K562 (cell line): Measurements from ENCODE around the gene DNAH5. TPM values are rescaled to one million over a fixed set of nuclear protein-coding genes. Genes with fewer than 3 reads are reported as not detected.
A peak's percentile ranks its signal among the peaks of the same experiment; 100 is the strongest.

Experiments used
- ATAC-seq: fragments of 200-7000 bp; cut with Tn5 transposase; 3 replicates; pipeline ENCODE4 v1.9.1; 2020; ENCODE audit warnings: moderate library complexity
- BruUV-seq: library from RNA; stranded (reverse); fragments of 400-500 nt; replicated peaks from 2 replicates; lab custom pipeline; 2021; lab: Mats Ljungman, UMichigan
- CTCF ChIA-PET: fragments of 300-600 bp; formaldehyde crosslinking; extraction: SDS; loops from one replicate; lab custom pipeline; 2021; ENCODE audit warnings: low intra/inter-chr PET ratio; lab: Yijun Ruan, JAX
- POLR2A ChIA-PET: fragments of 300-600, 350-650 bp; sonication (Branson Sonifier 250); formaldehyde crosslinking; extraction: SDS; loops from one replicate; lab custom pipeline; 2021; ENCODE audit warnings: antibody characterized with exemption, inconsistent platforms; lab: Yijun Ruan, JAX
- DNase-seq, 4 experiments: peaks; one replicate each; pipeline versions ENCODE4 v3.0.0 to v3.0.0-alpha.2; 2011 to 2018; ENCODE audit warnings: low spot score in 3 of 4, mixed read lengths in 3 of 4; ENCODE audit errors: extremely low read depth in 1 of 4
- FAIRE-seq: peaks from 2 replicates; lab custom pipeline; 2011; peaks lifted over from hg19 to GRCh38; lab: Jason Lieb, UNC
- H2AFZ ChIP-seq: 2 replicates; pipeline ENCODE4 v1.6.0; 2011; ENCODE audit warnings: low read depth, low read length, control low read depth, inconsistent platforms
- H3K27ac ChIP-seq: fragments of 200-600 bp; 3 replicates; pipeline ENCODE4 v1.8.0; 2011; ENCODE audit warnings: low read depth, mild to moderate bottlenecking, control low read depth, inconsistent platforms, low read length, moderate library complexity, mixed read lengths; ENCODE audit errors: extremely low read depth
- H3K27me3 ChIP-seq, 2 experiments: fragments of 300-600 bp in 1 of 2; 2 replicates in 1 of 2; 3 replicates in 1 of 2; pipeline versions ENCODE4 v1.6.0 to v1.8.0; 2011; ENCODE audit warnings: inconsistent platforms in 2 of 2, low read length in 2 of 2, mild to moderate bottlenecking in 1 of 2, mixed read lengths in 1 of 2, moderate library complexity in 1 of 2; ENCODE audit not compliant: control insufficient read depth in 2 of 2, insufficient read depth in 2 of 2
- H3K36me3 ChIP-seq: fragments of 300-600 bp; 3 replicates; pipeline ENCODE4 v1.8.0; 2011; ENCODE audit warnings: mild to moderate bottlenecking, low read length, inconsistent platforms; ENCODE audit not compliant: control insufficient read depth, insufficient read depth
- H3K4me1 ChIP-seq, 2 experiments: fragments of 200-600 bp in 1 of 2; replicated peaks in 1 of 2; 2 replicates in 1 of 2; 3 replicates in 1 of 2; pipeline versions ENCODE4 v1.5.1 to v1.8.0; 2011; ENCODE audit warnings: inconsistent platforms in 2 of 2, low read length in 2 of 2, mild to moderate bottlenecking in 1 of 2, mixed read lengths in 1 of 2, moderate library complexity in 1 of 2; ENCODE audit not compliant: control insufficient read depth in 2 of 2, insufficient read depth in 2 of 2
- H3K4me2 ChIP-seq: 2 replicates; pipeline ENCODE4 v1.6.1; 2011; ENCODE audit warnings: low read length, control low read depth, inconsistent platforms, mixed read lengths; ENCODE audit not compliant: insufficient read depth
- H3K4me3 ChIP-seq: fragments of 200-600 bp; sonication (generic), shearing (Covaris generic); 2 replicates; pipeline ENCODE4 v1.5.1; 2016; ENCODE audit warnings: control low read depth, inconsistent platforms
- H3K79me2 ChIP-seq: fragments of 200-600 bp; 3 replicates; pipeline ENCODE4 v1.8.0; 2011; ENCODE audit warnings: low read length, inconsistent platforms; ENCODE audit not compliant: control insufficient read depth, insufficient read depth
- H3K9ac ChIP-seq, 2 experiments: 2 replicates each; pipeline versions ENCODE4 v1.6.0 to v1.6.1; 2011; ENCODE audit warnings: low read depth in 2 of 2, low read length in 2 of 2, control low read depth in 1 of 2, inconsistent platforms in 1 of 2, mild to moderate bottlenecking in 1 of 2, mixed read lengths in 1 of 2; ENCODE audit not compliant: insufficient read depth in 1 of 2
- H3K9me1 ChIP-seq: one replicate; pipeline ENCODE4 v1.6.0; 2011; ENCODE audit warnings: inconsistent platforms, mild to moderate bottlenecking, low read length, moderate library complexity; ENCODE audit not compliant: control insufficient read depth, insufficient read depth
- H3K9me3 ChIP-seq: replicated peaks from 2 replicates; pipeline ENCODE4 v1.5.1; 2011; ENCODE audit warnings: low read depth, low read length, inconsistent platforms; ENCODE audit not compliant: control insufficient read depth, insufficient read depth
- H4K20me1 ChIP-seq: replicated peaks from 2 replicates; pipeline ENCODE4 v1.6.1; 2011; ENCODE audit warnings: low read length, inconsistent platforms, mixed read lengths; ENCODE audit not compliant: control insufficient read depth, insufficient read depth
- DMBX1 ChIP-seq: fragments of 250-450 bp; sonication (Bioruptor Pico); IDR thresholded peaks from 2 replicates; pipeline ENCODE4 v1.8.0; 2022; ENCODE audit warnings: inconsistent platforms, mild to moderate bottlenecking, moderate library complexity, borderline replicate concordance
- ELF4 ChIP-seq: fragments of 450-650 bp; formaldehyde crosslinking; IDR thresholded peaks from 2 replicates; pipeline ENCODE4 v1.4.0; 2022; ENCODE audit warnings: missing genetic modification characterization
- HMG20B ChIP-seq: fragments of 250-450 bp; sonication (Bioruptor Pico); IDR thresholded peaks from 2 replicates; pipeline ENCODE4 v1.5.0; 2021; ENCODE audit warnings: mild to moderate bottlenecking
- HNRNPLL ChIP-seq: fragments of 200-400 bp; formaldehyde crosslinking; IDR thresholded peaks from 2 replicates; pipeline ENCODE4 v1.6.1; 2017; ENCODE audit warnings: low read length, low read depth, mild to moderate bottlenecking; ENCODE audit not compliant: poor library complexity, severe bottlenecking
- OTX1 ChIP-seq: fragments of 450-650 bp; formaldehyde crosslinking; IDR thresholded peaks from 2 replicates; pipeline ENCODE4 v1.4.0; 2022; ENCODE audit warnings: mild to moderate bottlenecking
- PHF20 ChIP-seq: fragments of 450-650 bp; IDR thresholded peaks from 2 replicates; pipeline ENCODE4 v1.6.1; 2018; ENCODE audit not compliant: partially characterized antibody
- ZNF408 ChIP-seq: fragments of 250-450 bp; sonication (Bioruptor Pico); IDR thresholded peaks from 2 replicates; pipeline ENCODE4 v1.4.0; 2020; ENCODE audit warnings: low read depth, mild to moderate bottlenecking, moderate library complexity
- WGBS: fragments of 100-300 bp; shearing (Covaris generic); methylation state at CpG from one replicate; pipeline ENCODE4 v1.1.6; 2016; ENCODE audit warnings: low coverage, mixed read lengths; ENCODE audit not compliant: insufficient coverage; ENCODE audit errors: missing lambda C conversion rate; 5-methylcytosine and 5-hydroxymethylcytosine counted together
- in situ Hi-C: fragments of 300-500 bp; cut with MboI; formaldehyde crosslinking; loops from 4 replicates; pipeline ENCODE4 v1.15.0; 2018; ENCODE audit warnings: inconsistent platforms, mixed read lengths
- intact Hi-C: fragments of 100-400 bp; cut with micrococcal nuclease; formaldehyde crosslinking; loops from 2 replicates; pipeline ENCODE4 v1.14.2; 2022
- polyA plus RNA-seq, 8 experiments: library from polyadenylated mRNA; depleted of rRNA in 4 of 8; stranded (reverse) in 5 of 8; unstranded in 3 of 8; fragments of >200 nt; fragmentation: Nextera tagmentation in 2 of 8; fragmentation: Illumina TruSeq in 1 of 8; extraction: Ambion mirVana in 2 of 8; extraction: Trizol in 1 of 8; gene quantifications; 2 replicates each; pipeline versions ENCODE4 v1.2.1 to v1.2.3, GENCODE V29; 2011 to 2014; ENCODE audit warnings: inconsistent platforms in 1 of 8, missing spikeins in 1 of 8
- total RNA-seq, 7 experiments: library from RNA; depleted of rRNA in 6 of 7; stranded (reverse); fragments of >200 nt in 6 of 7; fragmentation: Illumina TruSeq in 2 of 7; extraction: Trizol in 2 of 7; gene quantifications; 2 replicates each; pipeline versions ENCODE4 v1.2.1 to v1.2.3, GENCODE V29; 2011 to 2021; ENCODE audit warnings: low replicate concordance in 1 of 7
- TF ChIP-seq, protein P1 (sequence below): fragments of 200-800 bp; sonication (Bioruptor generic); IDR thresholded peaks from 2 replicates; pipeline ENCODE4 v1.6.1; 2017; ENCODE audit warnings: missing genetic modification characterization, missing compliant biosample characterization

The DNAH5 gene
- total and polyA plus RNA-seq, 9 of the 15 experiments (the other 6 are each of a cell fraction or from before 2014, with no cell fraction given) = 0.03 TPM; not detected in 8

DNA sequence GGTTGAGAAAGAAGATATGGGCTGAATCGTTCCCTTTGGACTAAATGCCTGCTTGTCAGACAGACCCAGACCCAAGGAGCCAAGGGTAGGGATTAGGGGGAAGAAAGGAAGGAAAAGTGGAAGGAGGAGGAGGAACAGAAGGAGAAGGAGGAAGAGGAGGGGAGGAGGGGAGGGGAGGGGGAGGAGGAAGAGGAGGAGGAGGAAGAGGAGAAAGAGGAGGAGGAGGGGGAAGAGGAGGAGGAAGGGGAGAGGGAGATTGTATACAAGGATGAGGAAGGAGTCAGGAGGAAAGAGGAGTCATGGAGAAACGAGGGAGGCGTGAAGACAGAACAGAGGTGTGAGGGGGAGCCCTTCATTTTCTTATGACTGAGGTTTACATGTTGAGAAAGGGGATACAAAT, 46.9 kb upstream of the DNAH5 start:
- H3K9ac ChIP-seq = no peak overlapping the region
- no peaks in the 10 kb centered on the region for H3K4me1 ChIP-seq
- POLR2A ChIA-PET = no interaction called here
- intact Hi-C loops (loop anchor here (10.0 kb wide), 1 partner anchor 93 kb away; no protein-coding TSS in a partner anchor), in situ Hi-C loops (loop anchor here (25.0 kb wide), 1 partner anchor 1021 kb away; no protein-coding TSS in a partner anchor)
- DNase-seq (no peak), ATAC-seq (no peak), FAIRE-seq (no peak)
- H3K27ac ChIP-seq = no peak overlapping the region
- CTCF ChIA-PET = no interaction called here
- no peaks in the 10 kb centered on the region for H4K20me1 ChIP-seq
- no peak for TF ChIP-seq ZNF408 (CRISPR knock-in tag)
- 0 out of 2 replicates have a peak, but pooled peaks have one; percentile 55 for TF ChIP-seq OTX1 (CRISPR knock-in tag)
- no peak for TF ChIP-seq DMBX1
- no peak for TF ChIP-seq HMG20B (CRISPR knock-in tag)
- TF ChIP-seq ELF4 (CRISPR knock-in tag) = no peak
- TF ChIP-seq, protein P1, sequence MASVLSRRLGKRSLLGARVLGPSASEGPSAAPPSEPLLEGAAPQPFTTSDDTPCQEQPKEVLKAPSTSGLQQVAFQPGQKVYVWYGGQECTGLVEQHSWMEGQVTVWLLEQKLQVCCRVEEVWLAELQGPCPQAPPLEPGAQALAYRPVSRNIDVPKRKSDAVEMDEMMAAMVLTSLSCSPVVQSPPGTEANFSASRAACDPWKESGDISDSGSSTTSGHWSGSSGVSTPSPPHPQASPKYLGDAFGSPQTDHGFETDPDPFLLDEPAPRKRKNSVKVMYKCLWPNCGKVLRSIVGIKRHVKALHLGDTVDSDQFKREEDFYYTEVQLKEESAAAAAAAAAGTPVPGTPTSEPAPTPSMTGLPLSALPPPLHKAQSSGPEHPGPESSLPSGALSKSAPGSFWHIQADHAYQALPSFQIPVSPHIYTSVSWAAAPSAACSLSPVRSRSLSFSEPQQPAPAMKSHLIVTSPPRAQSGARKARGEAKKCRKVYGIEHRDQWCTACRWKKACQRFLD (CRISPR knock-in tag) = no peak
- no peak for TF ChIP-seq HNRNPLL
- TF ChIP-seq PHF20 = no peak
- no peaks in the 10 kb centered on the region for H3K9me3 ChIP-seq
- no TSS peak for BruUV-seq
- no peak overlapping the region for H2AFZ ChIP-seq
- WGBS = 0% methylated on average over 1 of the region's 3 CpGs
- peaks cover 5% of the 10 kb centered on the region in 2 experiments; a peak in 2 of 5 replicates for H3K27me3 ChIP-seq
- no peaks in the 10 kb centered on the region for H3K79me2 ChIP-seq
- H3K4me3 ChIP-seq = no peak overlapping the region
- H3K36me3 ChIP-seq = no peaks in the 10 kb centered on the region
- no peaks in the 10 kb centered on the region for H3K9me1 ChIP-seq
- no peak overlapping the region for H3K4me2 ChIP-seq
